Calu3 (cell line): ENCODE measurements around the gene MAT2A. TPM values are rescaled to one million over a fixed set of nuclear protein-coding genes. Genes with fewer than 3 reads are reported as not detected.
A peak's percentile ranks its signal among the peaks of the same experiment; 100 is the strongest.

Experiments
- BruUV-seq: library from RNA; stranded (reverse); fragments of 400-500 nt; replicated peaks from 2 replicates; lab custom pipeline; 2021; lab: Mats Ljungman, UMichigan
- CTCF ChIA-PET: fragments of 300-600 bp; sonication (Branson Sonifier 250); formaldehyde crosslinking; loops from one replicate; lab custom pipeline; 2022; ENCODE audit warnings: antibody characterized with exemption; lab: Charles Lee
- DNase-seq: peaks from one replicate; pipeline ENCODE4 v3.0.0; 2022
- H3K27ac Mint-ChIP-seq: one replicate; pipeline ENCODE4 v1.8.0; 2022; ENCODE audit warnings: mixed read lengths; ENCODE audit not compliant: unreplicated experiment
- H3K27me3 Mint-ChIP-seq: one replicate; pipeline ENCODE4 v1.8.0; 2022; ENCODE audit warnings: mixed read lengths; ENCODE audit not compliant: unreplicated experiment
- H3K36me3 Mint-ChIP-seq: one replicate; pipeline ENCODE4 v1.8.0; 2022; ENCODE audit warnings: mild to moderate bottlenecking, moderate library complexity, mixed read lengths; ENCODE audit not compliant: insufficient read depth, unreplicated experiment
- H3K4me1 Mint-ChIP-seq: one replicate; pipeline ENCODE4 v1.8.0; 2022; ENCODE audit warnings: mild to moderate bottlenecking, low read depth, mixed read lengths; ENCODE audit not compliant: unreplicated experiment
- H3K4me3 Mint-ChIP-seq: one replicate; pipeline ENCODE4 v1.8.0; 2022; ENCODE audit warnings: mild to moderate bottlenecking, low read depth, moderate library complexity, mixed read lengths; ENCODE audit not compliant: unreplicated experiment
- H3K9me3 Mint-ChIP-seq: one replicate; pipeline ENCODE4 v1.8.0; 2022; ENCODE audit warnings: low read depth, mixed read lengths; ENCODE audit not compliant: unreplicated experiment
- CTCF ChIP-seq: fragments of 200-600 bp; IDR thresholded peaks from one replicate; pipeline ENCODE4 v1.8.0; 2022; ENCODE audit warnings: antibody characterized with exemption; ENCODE audit not compliant: unreplicated experiment
- intact Hi-C: fragments of 100-400 bp; cut with micrococcal nuclease; formaldehyde crosslinking; loops from one replicate; pipeline ENCODE4 v1.10.0; 2022; ENCODE audit not compliant: unreplicated experiment
- total RNA-seq: library from RNA; stranded (reverse); gene quantifications from 2 replicates; pipeline ENCODE4 v1.2.3, GENCODE V29; 2022

Gene MAT2A
- total RNA-seq, 1 experiment from 2014 or later, result 387 TPM

- CTCF ChIA-PET, result interaction anchor here (0.5 to 1.1 kb wide), 5 partner anchors 9 to 168 kb away, joined by 3 to 5 read pairs (median 3); partner anchors contain the start of genes CAPG and SH2D6
- no peaks in the 10 kb centered on the region for H3K27me3 Mint-ChIP-seq
- BruUV-seq, result TSS peak; percentile 36
- no peaks in the 10 kb centered on the region for H3K9me3 Mint-ChIP-seq
- no peak for TF ChIP-seq CTCF
- peaks cover 24% of the 10 kb centered on the region for H3K36me3 Mint-ChIP-seq
- H3K4me1 Mint-ChIP-seq, result peaks cover 19% of the 10 kb centered on the region
- DNase-seq, result no peak
- peak overlapping the region; percentile 90 for H3K4me3 Mint-ChIP-seq
- intact Hi-C loops, result no loop called here
- H3K27ac Mint-ChIP-seq, result peak overlapping the region; percentile 87
Observed at GRCh38 chr2:85560812-85561279, 21.9 kb downstream of the MAT2A start.

- peaks cover 24% of the 10 kb centered on the region for H3K36me3 Mint-ChIP-seq
Observed at GRCh38 chr2:85561280-85562212, 22.6 kb downstream of the MAT2A start, which contains the start of gene GGCX. GGCX (minus strand) TSS chr2:85561493; CDS start chr2:85561428, 65 bp downstream.

DNA sequence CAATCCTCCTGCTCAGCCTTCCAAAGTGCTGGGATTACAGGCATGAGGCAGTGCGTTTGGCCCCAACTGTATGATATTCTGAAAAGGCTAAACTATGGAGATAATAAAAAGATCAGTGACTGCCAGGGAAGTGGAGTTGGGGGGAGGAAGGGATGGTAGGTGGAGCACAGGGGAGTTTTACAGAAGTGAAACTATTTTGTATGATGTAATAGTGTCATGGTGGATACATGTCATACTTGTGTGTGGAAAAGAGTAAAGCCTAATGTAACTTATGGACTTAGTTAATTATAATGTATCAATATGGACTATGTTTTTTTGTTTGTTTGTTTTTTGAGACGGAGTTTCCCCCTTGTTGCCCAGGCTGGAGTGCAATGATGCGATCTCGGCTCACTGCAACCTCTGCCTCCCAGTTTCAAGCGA is 25.2 kb downstream of the MAT2A start:
- intact Hi-C loops, result no loop called here
- TF ChIP-seq CTCF, result no peak
- no peak for DNase-seq
- peaks cover 18% of the 10 kb centered on the region for H3K4me1 Mint-ChIP-seq
- H3K9me3 Mint-ChIP-seq, result no peaks in the 10 kb centered on the region
- no peaks in the 10 kb centered on the region for H3K27me3 Mint-ChIP-seq
- H3K36me3 Mint-ChIP-seq, result peaks cover 19% of the 10 kb centered on the region
- no TSS peak for BruUV-seq
- CTCF ChIA-PET, result no interaction called here
- no peak overlapping the region for H3K4me3 Mint-ChIP-seq
- H3K27ac Mint-ChIP-seq, result no peak overlapping the region

More at GRCh38 chr2:85561280-85562212, 22.6 kb downstream of the MAT2A start, which contains the start of gene GGCX:
- no peak for TF ChIP-seq CTCF
- peak within 1 kb of the TSS; percentile 87 for H3K27ac Mint-ChIP-seq
- peaks cover 19% of the 10 kb centered on the region for H3K4me1 Mint-ChIP-seq
- no peaks in the 10 kb centered on the region for H3K27me3 Mint-ChIP-seq
- intact Hi-C loops, result no loop called here
- H3K9me3 Mint-ChIP-seq, result no peaks in the 10 kb centered on the region
- peak; percentile 92 for DNase-seq
- H3K4me3 Mint-ChIP-seq, result peak within 1 kb of the TSS; percentile 90
- CTCF ChIA-PET, result interaction anchor here (0.7 to 1.6 kb wide), 6 partner anchors 9 to 152 kb away, joined by 3 to 5 read pairs (median 3); partner anchors contain the start of genes CAPG and SH2D6
- TSS peak; percentile 94 for BruUV-seq

GRCh38 chr2:85566265-85566664 is 27.3 kb downstream of the MAT2A start:
- Mint-ChIP-seq H3K27ac (no peak overlapping the region), H3K27me3 (peaks cover 19% of the 10 kb centered on the region), H3K36me3 (peaks cover 7% of the 10 kb centered on the region), H3K4me3 (no peak overlapping the region), H3K9me3 (no peaks in the 10 kb centered on the region), H3K4me1 (no peaks in the 10 kb centered on the region)
- TF ChIP-seq CTCF, result no peak
- CTCF ChIA-PET, result interaction anchor here (1.1 kb wide), 1 partner anchor 145 kb away, joined by 3 read pairs; no protein-coding TSS in a partner anchor
- no peak for DNase-seq
- intact Hi-C loops, result no loop called here
- no TSS peak for BruUV-seq
